Stimulated activated naive B cell treated with anti-CD40 and anti-IgM and Interleukin-4, amounts not matched to agents 10 μg/mL and 1 μg/mL and 100 μg/mL, for 72 hours (primary cell): Measurements from ENCODE around the gene MAPK8.

Experiments
- ATAC-seq, 2 donors: fragments of 150-1000 bp; cut with Tn5 transposase; replicated peaks; 2 replicates each; pipeline ENCODE4 v1.10.0; 2021; ENCODE audit warnings: moderate library complexity in 1 of 2
- DNase-seq: peaks from one replicate; pipeline ENCODE4 v3.0.0; 2021
- H3K27ac Mint-ChIP-seq: one replicate; pipeline ENCODE4 v1.8.0; 2022; ENCODE audit warnings: mild to moderate bottlenecking, mixed read lengths
- H3K27me3 Mint-ChIP-seq, 2 donors: one replicate each; pipeline ENCODE4 v1.8.0; 2022; ENCODE audit warnings: mixed read lengths in 2 of 2
- H3K36me3 Mint-ChIP-seq, 2 donors: one replicate each; pipeline ENCODE4 v1.8.0; 2022; ENCODE audit warnings: mixed read lengths in 2 of 2, mild to moderate bottlenecking in 1 of 2
- H3K4me1 Mint-ChIP-seq, 2 donors: one replicate each; pipeline ENCODE4 v1.8.0; 2022; ENCODE audit warnings: mixed read lengths in 2 of 2, mild to moderate bottlenecking in 1 of 2
- H3K4me3 Mint-ChIP-seq, 2 donors: one replicate each; pipeline ENCODE4 v1.8.0; 2022; ENCODE audit warnings: mild to moderate bottlenecking in 2 of 2, mixed read lengths in 2 of 2, moderate library complexity in 1 of 2
- H3K9me3 Mint-ChIP-seq, 2 donors: one replicate each; pipeline ENCODE4 v1.8.0; 2022; ENCODE audit warnings: mixed read lengths in 2 of 2, mild to moderate bottlenecking in 1 of 2

The MAPK8 gene

DNA sequence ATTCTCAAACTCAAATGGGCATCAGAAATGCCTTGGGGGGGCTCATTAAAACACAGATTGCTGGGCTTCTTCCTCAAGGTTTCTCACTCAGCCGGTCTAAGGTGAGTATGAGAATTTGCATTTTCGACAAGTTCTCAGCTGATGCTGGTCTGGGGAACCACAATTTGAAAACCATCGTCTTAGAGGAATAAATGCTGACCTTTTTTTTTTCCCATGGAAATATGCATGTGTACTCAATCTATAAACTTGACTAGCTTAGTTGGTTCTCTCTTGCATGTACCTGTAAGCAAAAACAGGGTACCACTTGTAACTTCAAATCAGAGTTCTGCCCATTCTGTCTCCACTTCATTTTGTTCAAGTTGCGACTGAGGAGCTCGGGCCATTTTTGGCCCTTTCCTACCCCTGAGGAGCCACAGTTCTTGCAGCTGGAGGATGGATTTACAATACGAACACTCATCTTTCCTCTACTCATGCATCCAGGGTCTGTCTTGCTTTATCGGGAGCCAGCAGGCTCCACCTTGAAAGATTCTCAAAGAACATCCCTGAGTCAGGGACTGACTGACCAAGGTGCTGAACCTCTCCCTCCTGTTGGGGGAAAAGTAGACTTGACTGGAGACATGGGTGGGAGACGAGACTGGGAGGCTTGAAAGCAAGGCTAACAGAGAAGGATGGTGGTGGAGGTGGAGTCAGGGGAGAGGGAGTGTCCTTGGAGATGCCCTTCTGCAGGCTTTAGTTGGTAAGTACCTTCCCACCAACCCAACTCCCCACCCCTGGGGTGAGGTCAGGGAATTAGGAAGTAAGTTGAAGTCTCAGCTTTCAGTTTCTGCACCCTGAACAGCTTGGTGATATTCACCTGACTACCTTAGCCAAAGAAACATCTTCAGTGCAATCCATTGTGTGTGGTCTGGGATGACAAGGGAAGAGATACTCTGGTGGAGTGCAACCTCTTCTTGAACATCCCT, 3.7 kb upstream of the MAPK8 start:
- Mint-ChIP-seq H3K4me3 (no peak overlapping the region), H3K4me1 (peaks cover 17 to 34% of the 10 kb centered on the region in 2 donors), H3K27me3 (peaks cover 0 to 5% of the 10 kb centered on the region in 2 donors), H3K9me3 (no peaks in the 10 kb centered on the region), H3K36me3 (no peaks in the 10 kb centered on the region), H3K27ac (no peak overlapping the region)
- DNase-seq: no peak
- ATAC-seq: peak in 1 of 2 donors; percentile 14

DNA sequence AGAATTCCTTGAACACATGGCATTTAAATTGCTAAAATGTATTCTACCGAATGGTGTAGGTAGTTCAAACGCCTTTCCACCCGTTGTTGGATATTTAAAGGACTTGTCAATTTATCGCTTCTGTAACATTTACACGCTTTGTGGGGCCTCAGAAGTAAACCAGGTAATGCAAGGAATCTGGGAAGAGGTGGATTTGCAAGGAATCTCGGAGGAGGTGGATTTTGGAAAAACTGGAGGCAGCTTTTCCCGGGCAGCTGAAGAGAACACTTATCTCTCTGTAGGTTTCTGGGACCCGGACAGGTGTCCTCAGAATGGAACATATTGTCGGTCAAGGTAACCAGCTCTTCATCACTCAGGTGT, 592 bp upstream of the MAPK8 start:
- peaks cover 0 to 5% of the 10 kb centered on the region in 2 donors for H3K27me3 Mint-ChIP-seq
- no peaks in the 10 kb centered on the region for H3K9me3 Mint-ChIP-seq
- H3K27ac Mint-ChIP-seq: no peak overlapping the region
- H3K4me3 Mint-ChIP-seq: peak overlapping the region; percentile 82 to 86
- no peak for ATAC-seq
- no peak for DNase-seq
- no peaks in the 10 kb centered on the region for H3K36me3 Mint-ChIP-seq
- peaks cover 28 to 47% of the 10 kb centered on the region in 2 donors for H3K4me1 Mint-ChIP-seq

- Mint-ChIP-seq H3K9me3 (no peaks in the 10 kb centered on the region), H3K4me3 (peak overlapping the region; percentile 82 to 86), H3K27ac (peak overlapping the region; percentile 71), H3K36me3 (no peaks in the 10 kb centered on the region), H3K27me3 (no peaks in the 10 kb centered on the region), H3K4me1 (peaks cover 30 to 42% of the 10 kb centered on the region in 2 donors)
- ATAC-seq (peak; percentile 41 to 53), DNase-seq (no peak)
Measured at GRCh38 chr10:48306870-48307710, 613 bp downstream of the MAPK8 start.

GRCh38 chr10:48307711-48308018, 1.2 kb downstream of the MAPK8 start:
- Mint-ChIP-seq H3K27me3 (no peaks in the 10 kb centered on the region), H3K27ac (peak overlapping the region; percentile 71), H3K4me1 (peaks cover 30 to 41% of the 10 kb centered on the region in 2 donors), H3K4me3 (peak overlapping the region; percentile 79 to 86), H3K36me3 (no peaks in the 10 kb centered on the region), H3K9me3 (no peaks in the 10 kb centered on the region)
- ATAC-seq (no peak), DNase-seq (no peak)

- Mint-ChIP-seq H3K36me3 (no peaks in the 10 kb centered on the region), H3K27me3 (no peaks in the 10 kb centered on the region), H3K27ac (no peak overlapping the region), H3K9me3 (no peaks in the 10 kb centered on the region), H3K4me3 (no peak overlapping the region), H3K4me1 (peaks cover 22 to 25% of the 10 kb centered on the region in 2 donors)
- DNase-seq: no peak
- peak; percentile 10 to 33 for ATAC-seq
Measured at GRCh38 chr10:48309711-48310226, 3.3 kb downstream of the MAPK8 start.

DNA sequence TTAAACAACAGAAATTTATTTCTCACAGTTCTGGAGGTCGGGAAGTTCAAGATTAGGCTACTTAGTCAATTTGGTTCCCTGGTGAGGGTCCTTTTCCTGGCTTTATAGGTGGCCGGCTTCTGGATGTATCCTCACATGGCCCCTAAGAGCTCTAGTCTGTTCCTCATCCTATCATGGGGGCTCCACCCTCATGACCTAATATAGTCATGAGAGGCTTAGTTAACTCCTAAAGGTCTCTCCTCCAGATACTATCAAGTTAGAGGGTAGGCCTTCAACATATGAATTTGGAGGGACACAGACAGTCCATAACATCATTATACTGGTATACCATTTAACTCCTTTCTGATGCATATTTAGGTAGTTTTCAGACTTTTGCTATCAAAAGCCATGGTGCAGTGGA, 7.6 kb downstream of the MAPK8 start:
- DNase-seq (no peak), ATAC-seq (no peak)
- Mint-ChIP-seq H3K4me1 (peaks cover 9 to 10% of the 10 kb centered on the region in 2 donors), H3K27ac (no peak overlapping the region), H3K4me3 (no peak overlapping the region), H3K36me3 (no peaks in the 10 kb centered on the region), H3K9me3 (no peaks in the 10 kb centered on the region), H3K27me3 (no peaks in the 10 kb centered on the region)

DNA sequence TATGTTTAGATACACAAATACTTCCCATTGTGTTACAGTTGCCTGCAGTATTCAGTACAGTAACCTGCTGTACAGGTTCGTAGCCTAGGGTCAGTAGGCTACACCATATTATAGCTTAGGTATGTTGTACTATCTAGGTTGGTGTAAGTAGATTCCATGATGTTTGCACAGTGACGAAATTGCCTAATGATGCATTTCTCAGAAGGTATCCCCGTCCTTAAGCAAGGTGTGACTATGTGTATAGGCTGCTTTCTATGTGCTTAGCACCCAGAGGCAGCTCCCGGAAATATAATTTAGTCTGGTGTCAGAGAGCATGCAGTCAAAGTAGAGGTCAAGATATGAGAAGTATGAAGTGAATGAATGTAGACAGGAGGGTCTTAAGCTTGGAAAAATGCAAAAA, 9.8 kb downstream of the MAPK8 start:
- no peak overlapping the region for H3K27ac Mint-ChIP-seq
- no peak for ATAC-seq
- no peaks in the 10 kb centered on the region for H3K36me3 Mint-ChIP-seq
- H3K4me3 Mint-ChIP-seq: no peak overlapping the region
- peaks cover 0 to 2% of the 10 kb centered on the region in 2 donors for H3K4me1 Mint-ChIP-seq
- no peak for DNase-seq
- H3K9me3 Mint-ChIP-seq: no peaks in the 10 kb centered on the region
- H3K27me3 Mint-ChIP-seq: no peaks in the 10 kb centered on the region

GRCh38 chr10:48317321-48317990, 11.0 kb downstream of the MAPK8 start:
- H3K36me3 Mint-ChIP-seq: no peaks in the 10 kb centered on the region
- ATAC-seq: no peak

GRCh38 chr10:48322017-48322416, 15.5 kb downstream of the MAPK8 start:
- Mint-ChIP-seq H3K27me3 (no peaks in the 10 kb centered on the region), H3K27ac (no peak overlapping the region), H3K4me1 (peaks cover 9 to 12% of the 10 kb centered on the region in 2 donors), H3K36me3 (peaks cover 2 to 4% of the 10 kb centered on the region in 2 donors), H3K9me3 (no peaks in the 10 kb centered on the region), H3K4me3 (no peak overlapping the region)
- DNase-seq (no peak), ATAC-seq (no peak)

More at GRCh38 chr10:48317321-48317990, 11.0 kb downstream of the MAPK8 start:
- no peaks in the 10 kb centered on the region for H3K9me3 Mint-ChIP-seq
- no peaks in the 10 kb centered on the region for H3K27me3 Mint-ChIP-seq
- no peak for DNase-seq
- no peak overlapping the region for H3K27ac Mint-ChIP-seq
- H3K4me1 Mint-ChIP-seq: peaks cover 0 to 4% of the 10 kb centered on the region in 2 donors
- H3K4me3 Mint-ChIP-seq: no peak overlapping the region

DNA sequence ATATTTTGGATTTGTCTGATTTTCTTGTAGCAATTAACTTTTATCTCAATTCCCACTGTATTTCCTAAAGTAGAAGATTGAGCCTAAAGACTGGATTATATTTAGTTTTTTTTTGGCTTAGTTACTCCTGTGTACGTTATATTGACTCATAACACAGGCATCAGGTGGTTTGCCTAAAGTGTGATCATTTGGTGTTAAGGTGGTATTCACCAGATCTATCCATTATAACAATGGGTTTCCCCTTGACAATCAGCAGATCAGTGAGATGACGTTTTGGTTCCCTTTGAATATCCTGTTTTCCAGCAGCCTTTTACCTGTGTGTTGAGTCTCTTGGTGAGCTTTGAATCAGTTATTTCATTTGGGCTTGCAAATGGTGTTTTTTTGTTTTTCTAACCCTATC, 18.1 kb downstream of the MAPK8 start:
- peak in 1 of 2 donors; percentile 62 for ATAC-seq
- no peak overlapping the region for H3K4me3 Mint-ChIP-seq
- no peaks in the 10 kb centered on the region for H3K9me3 Mint-ChIP-seq
- peak overlapping the region; percentile 21 for H3K27ac Mint-ChIP-seq
- H3K4me1 Mint-ChIP-seq: peaks cover 9 to 12% of the 10 kb centered on the region in 2 donors
- DNase-seq: no peak
- H3K27me3 Mint-ChIP-seq: no peaks in the 10 kb centered on the region
- H3K36me3 Mint-ChIP-seq: peaks cover 5 to 8% of the 10 kb centered on the region in 2 donors

DNA sequence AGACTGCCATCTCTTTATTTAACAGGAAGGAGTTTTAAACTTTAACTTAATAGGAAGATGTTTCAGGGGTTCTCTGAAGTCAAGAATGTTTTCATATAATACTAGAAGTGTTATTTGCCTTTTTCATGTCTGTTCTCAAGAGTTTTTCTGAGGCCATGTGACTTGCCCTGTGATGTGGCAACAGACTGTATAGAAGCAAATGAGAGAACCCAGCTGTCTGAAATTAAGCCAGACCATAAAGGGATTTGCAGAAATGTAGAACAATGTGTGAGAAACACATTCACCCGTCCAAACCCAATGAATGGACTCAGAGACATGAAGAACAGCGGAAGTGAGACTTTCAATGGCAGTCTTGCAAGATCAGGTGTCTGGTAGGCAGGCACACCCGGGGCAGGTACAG, 23.8 kb downstream of the MAPK8 start:
- Mint-ChIP-seq H3K9me3 (peaks cover 10 to 11% of the 10 kb centered on the region in 2 donors), H3K4me1 (peaks cover 11 to 18% of the 10 kb centered on the region in 2 donors), H3K36me3 (peaks cover 33 to 51% of the 10 kb centered on the region in 2 donors), H3K4me3 (no peak overlapping the region), H3K27ac (no peak overlapping the region), H3K27me3 (no peaks in the 10 kb centered on the region)
- no peak for ATAC-seq
- DNase-seq: no peak

- DNase-seq: peak; percentile 7
- Mint-ChIP-seq H3K27me3 (no peaks in the 10 kb centered on the region), H3K4me3 (no peak overlapping the region), H3K9me3 (peaks cover 10 to 11% of the 10 kb centered on the region in 2 donors), H3K27ac (no peak overlapping the region), H3K36me3 (peaks cover 33 to 51% of the 10 kb centered on the region in 2 donors), H3K4me1 (peaks cover 11 to 18% of the 10 kb centered on the region in 2 donors)
- ATAC-seq: peak in 1 of 2 donors; percentile 79
Measured at GRCh38 chr10:48331436-48331835, 25.0 kb downstream of the MAPK8 start.

DNA sequence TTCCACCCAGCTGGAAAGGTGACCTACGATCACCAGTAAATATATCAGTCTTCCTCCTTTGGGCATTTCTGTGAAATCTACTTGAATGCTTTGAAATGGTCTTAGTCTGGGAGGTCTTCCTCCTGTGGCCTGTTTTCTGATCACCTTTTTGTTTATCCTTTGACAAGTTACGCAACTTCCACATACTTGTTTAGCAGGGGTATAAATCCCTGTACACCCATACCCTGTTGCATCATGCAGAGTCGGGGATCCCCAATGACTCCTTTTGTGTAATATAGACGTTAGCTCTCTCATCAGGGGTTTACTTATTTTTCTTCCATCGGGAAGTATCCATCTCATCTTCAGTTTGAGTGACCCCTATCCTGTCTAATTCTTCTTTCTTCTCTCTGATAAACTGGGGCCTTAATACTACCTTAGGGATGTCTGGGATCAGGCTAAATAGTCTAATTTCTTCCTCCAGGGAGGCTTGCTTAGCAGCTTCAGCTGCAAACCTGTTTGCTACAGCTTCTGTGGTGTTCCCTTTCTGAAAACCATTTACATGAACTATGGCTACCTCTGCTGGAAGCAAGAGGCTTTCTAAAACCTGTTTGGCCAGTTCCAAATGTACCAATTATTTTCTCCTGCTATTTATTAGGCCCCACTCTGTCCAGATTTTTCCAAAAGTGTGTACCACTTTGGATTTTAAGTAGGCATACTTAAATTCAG, 25.8 kb downstream of the MAPK8 start:
- Mint-ChIP-seq H3K9me3 (peaks cover 10 to 11% of the 10 kb centered on the region in 2 donors), H3K4me3 (no peak overlapping the region), H3K27me3 (no peaks in the 10 kb centered on the region), H3K4me1 (peaks cover 12 to 21% of the 10 kb centered on the region in 2 donors), H3K27ac (no peak overlapping the region), H3K36me3 (peaks cover 39 to 54% of the 10 kb centered on the region in 2 donors)
- no peak for DNase-seq
- no peak for ATAC-seq
